NCI-H524 treated with DMSO at 0.1 percent for 48 hours (cell line): ENCODE results near the gene C16orf89.

Experiments used
- DNase-seq: peaks from one replicate; lab custom pipeline; 2025; lab: John Stamatoyannopoulos, UW

C16orf89 gene

DNA sequence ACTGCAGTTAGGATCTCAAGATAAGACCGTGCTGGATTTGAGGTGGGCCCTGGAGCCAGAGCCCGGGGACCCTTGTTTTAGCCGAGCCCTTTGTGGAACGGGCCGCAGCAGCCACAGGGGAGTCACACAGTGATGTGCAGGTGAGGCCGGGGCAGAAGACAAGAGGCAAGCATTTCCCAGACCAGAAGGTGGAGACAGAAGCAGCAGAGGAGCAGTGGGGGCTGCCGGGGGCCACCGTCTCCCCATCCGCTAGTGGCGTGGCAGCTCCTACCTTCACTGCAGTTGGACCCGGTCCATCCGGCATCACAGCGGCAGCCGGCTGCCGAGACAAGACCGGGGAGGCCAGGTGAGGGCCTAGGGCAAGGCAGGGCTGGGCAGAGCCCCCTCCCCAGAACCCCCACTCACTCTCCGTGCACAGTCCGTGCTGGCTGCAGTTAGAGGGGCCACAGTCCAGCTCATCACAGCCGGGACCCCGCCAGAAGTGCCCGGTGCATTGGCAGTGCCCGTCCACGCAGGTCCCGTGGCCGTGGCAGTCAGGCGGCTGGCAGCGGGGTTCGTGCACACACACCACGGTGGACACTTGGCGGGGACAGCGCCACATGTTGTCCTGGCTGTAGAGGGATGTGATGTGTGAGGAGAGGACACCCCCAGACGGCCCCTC is 38.1 kb downstream of the C16orf89 start:
- DNase-seq, result no peak

DNA sequence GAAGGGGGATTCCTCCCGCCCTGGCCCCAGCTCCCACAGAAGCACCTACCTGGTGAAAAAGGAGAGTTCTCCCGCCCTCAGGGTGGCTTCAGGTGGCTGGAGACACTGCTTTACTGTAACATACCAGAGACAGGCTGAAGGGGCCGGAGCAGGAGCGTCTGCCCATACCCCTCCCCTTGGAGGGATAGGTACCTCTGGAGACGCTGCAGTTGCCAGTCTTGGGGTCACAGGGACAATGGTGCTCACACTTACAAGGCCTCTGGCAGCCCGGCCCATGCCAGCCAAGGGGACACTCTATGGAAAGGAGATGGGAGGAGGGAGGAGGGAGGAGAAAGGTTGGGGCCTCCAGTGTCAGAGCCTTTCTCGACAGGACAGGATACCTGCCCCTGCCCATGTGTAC is 38.7 kb downstream of the C16orf89 start:
- DNase-seq, result no peak

DNA sequence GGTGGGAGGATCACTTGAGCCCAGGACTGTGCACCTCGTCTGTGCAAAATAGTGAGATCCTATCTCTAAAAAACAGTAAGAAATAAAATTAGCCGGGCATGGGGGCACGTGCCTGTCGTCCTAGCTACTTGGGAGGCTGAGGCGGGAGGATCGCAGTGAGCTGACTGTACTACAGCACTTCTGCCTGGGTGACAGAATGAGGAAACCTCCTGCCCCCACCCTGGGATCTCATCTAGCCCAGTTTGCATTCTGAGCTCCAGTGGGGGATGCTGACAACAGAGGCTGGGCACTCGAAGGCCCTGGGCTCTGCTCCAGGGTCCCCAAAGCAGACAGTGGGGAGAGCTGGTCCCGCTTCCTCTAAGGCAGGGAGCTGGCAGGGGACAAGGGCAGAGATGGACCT is 39.1 kb downstream of the C16orf89 start:
- DNase-seq, result no peak

DNA sequence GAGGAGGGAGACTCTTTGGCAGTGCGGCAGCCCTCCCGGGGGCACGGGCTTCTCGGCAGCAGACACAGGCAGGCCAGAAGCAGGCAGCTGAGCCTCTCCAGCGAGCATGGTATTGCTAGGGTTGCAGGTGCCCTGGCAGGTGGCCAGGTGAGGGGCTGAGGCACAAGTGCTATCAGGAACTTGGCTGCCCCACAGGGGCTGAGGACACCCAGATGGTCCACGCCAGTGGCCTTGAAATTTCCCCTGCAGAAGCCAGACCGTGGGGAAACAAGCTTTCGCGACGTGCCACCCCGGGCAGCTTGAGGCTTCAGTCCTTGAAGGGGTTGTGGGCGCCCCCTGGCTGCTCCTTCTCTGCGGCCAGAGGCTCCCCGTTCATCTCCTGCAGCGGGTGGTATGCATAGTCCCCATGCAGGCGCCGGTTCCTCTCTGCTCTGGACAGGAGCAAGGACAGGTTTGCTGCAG is 40.6 kb downstream of the C16orf89 start:
- DNase-seq, result no peak

DNA sequence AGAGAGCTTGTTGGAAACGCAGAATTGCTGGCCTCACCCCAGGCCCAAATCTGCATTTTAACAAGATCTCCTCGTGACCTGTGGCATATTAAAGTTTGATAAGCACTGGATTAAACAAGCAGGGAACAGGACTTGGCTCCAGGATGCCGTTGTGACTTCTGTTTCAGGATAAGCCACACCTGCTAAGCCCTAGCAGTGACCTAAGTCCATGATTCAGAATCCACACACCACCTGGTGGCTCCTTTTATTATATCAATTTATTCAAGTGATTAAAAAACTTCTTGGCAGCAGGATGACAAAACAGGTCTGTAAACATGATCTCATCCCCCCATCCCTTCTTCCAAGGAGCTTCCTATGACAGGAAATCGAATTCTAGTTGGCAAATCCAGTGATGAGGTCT is 41.1 kb downstream of the C16orf89 start:
- no peak for DNase-seq

DNA sequence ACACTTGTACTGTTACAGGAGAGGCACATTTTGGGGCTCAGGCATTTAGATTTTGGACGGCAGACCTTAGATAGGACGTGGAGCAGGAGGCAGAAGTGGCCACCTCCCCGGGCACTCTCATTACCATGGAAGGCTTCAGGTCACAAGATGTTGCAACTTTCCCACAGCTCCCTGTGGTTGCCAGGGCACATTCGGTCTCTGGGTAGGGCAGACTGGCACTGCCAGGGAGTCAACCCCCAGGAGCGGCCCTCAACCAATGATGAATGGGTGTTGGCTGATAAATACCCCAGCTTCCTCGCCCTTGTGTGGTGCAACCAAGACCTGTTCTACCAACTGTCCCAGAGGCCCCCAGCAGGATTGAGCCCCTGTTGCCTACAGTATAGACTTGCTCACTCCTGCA is 43.2 kb downstream of the C16orf89 start:
- DNase-seq, result no peak

DNA sequence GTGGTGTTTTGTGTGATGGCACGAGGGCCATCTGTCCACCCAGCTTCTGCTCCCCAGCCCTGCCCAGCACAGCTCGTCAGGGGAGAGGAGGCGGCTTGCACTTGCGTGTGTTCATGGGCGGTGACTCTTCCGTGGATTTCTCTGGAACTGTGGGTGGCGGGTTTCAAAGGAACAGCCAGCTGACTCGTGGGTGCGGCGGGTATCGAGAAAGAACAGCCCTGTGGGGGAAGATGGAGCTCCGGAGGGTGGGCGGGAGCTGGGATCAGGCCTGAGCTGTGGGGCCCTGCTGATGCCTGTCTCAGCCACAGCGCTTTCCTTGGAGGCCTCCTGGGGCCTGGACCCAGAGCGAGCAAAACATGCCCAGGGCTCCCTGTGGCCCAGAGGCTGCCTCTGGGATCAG is 45.2 kb downstream of the C16orf89 start:
- no peak for DNase-seq

DNA sequence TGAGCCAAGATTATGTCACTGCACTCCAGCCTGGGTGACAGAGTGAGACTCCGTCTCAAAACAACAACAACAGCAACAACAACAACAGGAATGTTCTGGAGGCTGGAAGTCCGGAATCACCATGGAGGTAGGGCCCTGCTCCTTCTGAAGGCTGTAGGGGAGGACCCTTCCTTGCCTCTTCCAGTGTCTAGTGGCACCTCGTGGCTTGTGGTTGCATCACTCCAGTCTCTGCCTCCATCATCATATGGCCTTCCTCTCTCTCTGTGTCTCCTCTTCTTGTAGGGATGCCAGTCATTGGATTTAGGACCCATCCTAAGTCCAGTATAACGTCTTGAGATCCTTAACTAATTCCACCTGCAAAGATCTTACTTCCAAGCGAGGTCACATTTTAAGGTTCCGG is 46.0 kb downstream of the C16orf89 start:
- DNase-seq, result no peak

DNA sequence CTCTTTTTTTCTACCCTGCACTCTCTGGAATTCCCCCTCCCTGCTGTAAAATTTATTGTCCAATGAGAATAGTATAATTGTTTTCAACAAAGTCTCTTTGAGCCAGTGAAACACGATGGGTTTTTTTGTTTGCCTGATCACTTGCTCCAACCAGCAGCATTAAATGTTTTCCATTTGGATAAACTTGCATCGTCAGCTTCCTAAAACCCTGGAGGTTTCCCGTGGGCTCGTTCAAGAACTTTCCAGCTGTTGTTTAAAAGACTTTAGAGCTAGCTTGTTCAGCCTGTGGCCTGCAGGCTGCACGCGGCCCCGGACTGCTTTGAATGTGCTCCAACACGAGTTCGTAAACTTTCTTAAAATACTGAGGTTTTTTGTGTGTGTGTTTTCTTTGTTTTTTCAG is 47.0 kb downstream of the C16orf89 start:
- DNase-seq, result no peak

DNA sequence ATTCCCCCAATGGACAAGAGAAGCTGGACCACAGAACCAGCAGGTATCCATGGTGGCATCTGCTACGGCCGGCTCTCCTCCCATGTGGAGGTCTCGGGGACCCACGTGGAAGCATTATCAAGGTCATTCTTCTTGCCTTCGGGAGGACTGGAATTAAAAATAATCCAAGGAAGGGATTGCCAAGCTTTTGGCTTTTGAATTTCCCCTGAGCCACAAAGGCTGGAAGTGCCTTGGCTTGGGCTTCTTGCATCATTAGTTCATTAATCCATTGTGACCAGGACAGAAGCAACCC is 48.1 kb downstream of the C16orf89 start:
- no peak for DNase-seq

DNA sequence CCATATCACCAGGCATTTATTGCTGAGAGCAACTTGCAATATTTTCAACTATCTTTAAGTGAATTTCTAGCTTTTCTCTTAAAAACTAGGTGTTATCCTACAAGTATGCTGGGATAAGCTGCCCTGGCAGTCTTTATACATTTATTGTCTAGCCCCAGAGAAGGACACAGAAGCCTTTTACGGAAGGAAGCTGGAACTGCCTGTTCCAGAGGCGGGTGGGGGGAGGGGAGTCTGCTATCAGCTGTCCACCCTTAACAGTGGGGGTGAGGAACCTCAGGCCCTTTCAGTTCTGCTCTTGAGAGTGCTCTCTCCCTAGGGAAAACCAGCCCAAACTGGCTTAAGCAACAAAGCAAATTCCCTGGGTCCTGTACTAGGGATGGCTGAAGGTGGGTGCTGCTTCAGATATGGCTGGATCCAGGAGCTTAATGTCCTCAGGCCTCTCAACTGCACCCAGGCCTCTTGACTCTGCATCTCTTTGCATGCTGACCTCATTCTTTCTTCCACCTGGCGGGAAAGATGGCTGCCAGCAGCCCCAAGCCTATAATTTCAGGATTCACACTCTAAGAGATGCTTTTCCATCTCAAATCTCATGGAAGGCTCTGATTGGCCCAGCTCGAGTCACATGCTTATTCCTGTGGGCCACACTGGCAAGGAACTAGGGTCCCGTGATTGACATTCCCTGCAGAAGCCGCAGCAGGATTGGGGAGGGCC is 48.6 kb downstream of the C16orf89 start:
- DNase-seq, result no peak

DNA sequence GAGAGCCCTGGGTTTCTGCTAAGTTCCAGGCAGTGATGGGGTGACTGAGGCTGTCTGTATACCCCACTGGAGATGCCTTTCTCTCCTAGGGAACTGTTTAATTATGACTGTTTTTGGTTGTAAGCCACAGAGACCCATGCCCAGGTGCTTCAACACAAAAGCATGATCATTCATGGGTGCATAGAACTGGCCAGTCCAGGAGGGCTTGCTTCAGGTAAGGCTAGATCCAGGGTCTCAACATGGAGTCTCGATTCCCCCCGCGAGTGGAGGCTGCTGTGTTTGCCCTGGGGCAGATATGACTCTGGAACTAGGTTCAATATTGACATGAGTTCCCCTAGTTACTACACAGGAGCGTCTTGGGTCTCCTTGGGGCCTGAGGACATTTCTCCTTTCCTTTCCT is 49.9 kb downstream of the C16orf89 start:
- DNase-seq, result no peak

DNA sequence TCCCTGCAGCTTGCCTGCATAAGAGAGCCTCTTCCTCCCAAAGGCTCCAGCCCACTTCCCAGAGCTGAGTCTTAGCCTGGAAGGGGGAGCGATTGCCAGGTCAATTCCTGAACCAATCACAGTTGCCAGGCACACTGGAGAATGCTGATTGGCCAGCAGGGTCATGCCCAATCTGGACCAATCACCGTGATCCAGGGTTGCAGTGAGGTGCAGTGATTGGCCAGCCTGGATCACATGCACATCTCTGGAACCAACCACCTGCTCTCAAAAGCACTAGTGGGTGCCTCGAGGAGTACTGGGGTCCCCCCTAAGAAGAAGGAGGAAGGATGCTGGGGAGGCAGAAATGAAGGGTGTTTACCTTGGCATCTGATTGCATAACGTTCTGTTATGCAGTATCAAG is 50.4 kb downstream of the C16orf89 start:
- DNase-seq, result no peak

DNA sequence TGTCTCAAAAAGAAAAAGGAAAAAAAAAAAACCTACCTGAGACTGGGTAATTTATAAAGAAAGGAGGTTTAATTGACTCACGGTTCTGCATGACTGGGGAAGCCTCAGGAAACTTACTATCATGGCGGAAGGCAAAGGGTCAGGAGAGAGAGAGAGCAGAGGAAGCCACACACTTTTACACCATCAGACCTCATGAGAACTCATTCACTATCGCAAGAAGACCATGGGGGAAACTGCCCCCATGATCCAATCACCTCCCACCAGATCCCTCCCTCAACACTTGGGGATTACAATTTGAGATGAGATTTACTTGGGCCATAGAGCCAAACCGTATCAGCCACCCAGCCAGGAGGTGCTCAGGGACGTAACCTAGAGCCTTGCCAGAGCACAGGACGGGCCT is 52.9 kb downstream of the C16orf89 start:
- no peak for DNase-seq

DNA sequence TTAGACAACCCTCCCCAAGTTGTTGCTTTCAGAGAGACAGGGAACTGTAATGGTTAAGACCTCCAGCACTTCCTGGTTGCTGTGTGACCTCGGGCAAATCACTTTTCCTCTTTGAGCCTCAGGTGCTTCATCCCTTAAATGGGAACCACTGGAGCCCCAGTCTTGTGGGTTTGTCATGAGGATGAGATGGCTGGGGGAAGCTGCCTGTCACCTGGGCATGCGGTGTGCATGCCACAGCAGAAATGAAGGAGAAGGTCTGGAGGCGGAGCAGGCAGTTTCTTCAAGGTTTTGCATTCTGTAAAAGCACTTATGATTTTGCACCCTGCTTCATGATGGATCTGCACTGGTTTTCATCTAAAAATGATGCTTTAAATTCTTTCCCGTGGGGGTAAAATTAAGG is 54.1 kb downstream of the C16orf89 start:
- no peak for DNase-seq

DNA sequence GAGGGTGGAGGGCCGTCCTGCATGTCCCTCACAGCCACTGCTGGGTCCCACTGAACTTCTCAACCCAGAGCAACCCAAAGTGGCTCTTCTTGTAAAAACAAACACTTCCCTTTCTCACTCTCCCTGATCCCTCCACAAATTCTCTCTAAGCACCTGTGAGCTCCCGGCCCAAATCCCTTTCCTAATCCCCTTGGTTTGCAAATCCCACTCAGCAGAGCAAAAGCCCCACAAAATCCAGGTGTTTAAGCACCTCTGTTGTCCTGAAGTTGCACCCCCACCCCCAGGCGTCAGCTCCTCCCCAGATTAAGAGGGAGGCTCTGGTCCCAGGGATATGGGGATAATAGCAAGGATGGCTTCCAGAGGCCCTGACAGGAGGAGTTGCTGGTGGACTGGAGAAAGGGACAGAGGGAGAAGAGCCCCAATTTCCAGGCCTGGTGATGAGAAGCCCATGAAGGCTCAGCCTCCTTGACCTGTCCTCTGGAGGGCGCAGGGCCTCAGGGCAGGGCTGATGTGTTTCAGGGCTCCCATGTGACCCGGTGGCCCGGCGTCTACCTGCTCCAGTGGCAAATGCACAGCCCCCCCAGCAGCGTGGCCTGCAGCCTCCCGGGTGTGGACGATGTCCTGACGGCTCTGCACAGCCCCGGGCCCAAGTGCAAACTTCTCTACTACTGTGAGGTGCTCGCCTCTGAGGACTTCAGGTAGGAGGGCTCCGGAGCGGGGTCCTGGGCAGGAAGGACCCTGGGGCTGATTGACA is 55.0 kb downstream of the C16orf89 start:
- DNase-seq, result no peak

DNA sequence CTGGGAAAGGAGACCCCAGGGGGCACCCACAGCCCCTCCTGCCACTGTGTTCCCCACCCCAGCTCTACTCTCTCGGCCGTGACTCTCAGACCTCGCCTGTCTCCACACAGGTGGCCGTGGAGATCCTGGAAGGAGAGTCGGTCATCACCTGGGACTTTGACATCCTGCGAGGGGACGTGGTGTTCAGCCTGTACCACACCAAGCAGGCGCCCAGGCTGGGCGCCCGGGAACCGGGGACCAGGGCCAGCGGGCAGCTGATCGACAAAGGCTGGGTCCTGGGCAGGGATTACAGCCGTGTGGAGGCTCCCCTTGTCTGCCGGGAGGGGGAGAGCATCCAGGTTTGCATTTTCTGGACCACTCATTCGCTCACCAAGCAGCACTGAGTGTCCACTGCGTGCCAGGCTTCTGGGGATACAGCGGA is 57.4 kb downstream of the C16orf89 start:
- no peak for DNase-seq

DNA sequence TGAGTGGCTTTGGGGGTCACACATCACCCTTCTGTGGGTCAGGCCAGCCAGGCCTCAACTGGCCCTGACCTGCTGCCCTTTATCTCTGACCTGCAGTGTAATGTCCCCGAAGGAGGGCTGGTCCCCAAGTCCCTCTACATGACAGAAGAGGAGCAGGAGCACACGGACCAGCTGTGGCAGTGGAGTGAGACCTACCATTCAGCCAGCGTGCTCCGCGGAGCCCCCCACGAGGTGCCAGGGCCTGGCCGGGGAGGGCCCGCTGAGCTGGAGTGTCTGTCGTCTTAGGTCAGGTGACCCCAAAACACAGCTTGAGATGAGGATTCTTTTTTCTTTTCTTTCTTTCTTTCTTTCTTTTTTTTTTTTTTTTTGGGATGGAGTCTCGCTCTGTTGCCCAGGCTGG is 58.5 kb downstream of the C16orf89 start:
- DNase-seq, result no peak

DNA sequence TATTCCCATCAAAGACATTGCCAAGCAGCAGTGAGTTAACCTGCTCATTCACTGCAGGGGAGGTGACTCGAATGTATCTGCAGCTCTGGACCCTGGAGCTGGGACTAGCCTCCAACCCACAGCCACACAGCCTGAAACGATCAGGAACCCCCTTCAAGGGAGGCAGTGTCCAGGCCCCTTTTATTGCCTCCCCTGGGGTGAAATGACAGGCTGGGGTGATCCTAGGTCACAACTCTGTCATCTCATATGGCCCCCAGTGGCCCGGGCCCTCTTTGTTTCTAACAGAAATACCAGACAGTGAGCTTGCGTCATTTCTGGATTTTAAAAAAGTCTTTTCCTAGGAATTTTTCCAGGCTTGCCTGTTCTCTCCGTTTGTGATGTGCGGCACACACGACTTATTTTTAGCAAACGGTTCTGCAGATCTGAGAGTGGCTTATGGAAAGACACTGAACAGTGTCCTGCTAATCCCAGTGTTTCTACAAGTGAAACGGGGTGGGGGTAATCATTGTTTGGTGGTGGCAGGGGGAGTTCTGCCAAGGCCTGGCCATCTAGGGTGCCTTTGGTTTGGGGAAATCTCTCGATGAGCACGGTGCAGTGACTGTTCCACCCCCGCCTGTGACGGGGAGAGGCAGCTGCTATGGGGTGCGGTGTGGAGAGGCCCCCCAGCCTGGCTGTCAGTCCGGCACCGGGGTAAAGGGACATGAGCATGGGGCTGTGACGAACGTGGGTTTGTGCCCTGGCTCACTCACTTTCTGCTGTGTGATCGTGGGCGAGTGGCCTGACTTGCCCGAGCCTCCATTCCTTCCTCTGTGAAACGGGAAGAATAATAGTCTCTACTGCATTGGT is 59.2 kb downstream of the C16orf89 start:
- no peak for DNase-seq

DNA sequence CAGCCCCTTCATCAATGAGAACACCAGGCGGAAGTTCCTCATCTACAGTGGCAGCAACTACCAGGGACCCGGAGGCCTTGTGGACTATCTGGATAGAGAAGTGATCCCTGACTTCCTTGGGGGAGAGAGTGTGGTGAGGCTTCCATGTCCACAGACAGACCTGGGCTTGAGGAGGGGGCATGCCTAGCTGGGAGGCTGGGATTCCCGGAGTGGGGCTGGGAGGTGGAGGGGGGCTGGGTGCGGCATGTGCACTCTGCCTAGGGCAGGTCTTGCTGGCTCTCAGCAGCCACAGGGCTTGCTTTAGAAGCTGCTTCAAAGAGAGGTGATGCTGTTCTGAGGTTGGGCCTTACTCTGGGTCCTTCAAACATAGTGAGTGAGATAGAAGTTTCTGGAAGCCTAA is 59.8 kb downstream of the C16orf89 start:
- DNase-seq, result no peak

DNA sequence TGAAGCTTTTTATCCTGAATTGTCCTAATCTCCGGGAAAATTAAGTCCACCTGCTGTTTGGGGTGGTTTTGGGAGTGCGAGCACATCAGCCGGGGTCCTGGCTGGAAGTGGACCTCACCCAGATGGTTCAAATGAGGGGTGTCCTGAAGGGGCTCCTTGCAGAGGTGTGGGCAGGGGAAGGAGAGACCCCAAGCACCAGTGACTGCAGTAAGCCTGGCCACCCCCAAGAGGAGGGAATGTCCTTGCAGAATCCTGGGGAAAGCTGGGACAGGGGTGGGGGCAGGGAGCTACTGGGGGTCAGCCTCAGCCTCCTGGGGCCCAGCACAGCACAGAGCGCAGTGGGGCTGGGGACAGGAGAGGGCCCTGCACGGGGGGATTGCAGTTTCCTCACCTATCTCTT is 61.4 kb downstream of the C16orf89 start:
- no peak for DNase-seq

DNA sequence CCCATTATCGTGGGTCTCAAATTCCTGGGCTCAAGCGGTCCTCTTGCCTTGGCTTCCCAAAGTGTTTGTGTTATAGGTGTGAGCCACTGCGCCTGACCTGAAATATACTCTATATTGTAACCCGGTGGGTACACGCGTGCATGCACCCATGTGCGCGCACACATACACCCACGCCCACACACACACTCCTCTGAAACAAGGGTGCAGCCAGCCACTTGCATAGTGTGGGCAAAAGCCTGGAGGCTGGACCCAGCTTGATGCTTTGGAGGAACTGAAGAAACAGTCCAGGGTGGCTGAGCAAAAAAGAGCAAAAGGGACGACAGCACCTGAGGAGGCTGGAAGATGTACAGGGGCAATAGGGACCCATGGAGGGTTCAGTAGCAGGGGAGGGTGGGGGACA is 61.9 kb downstream of the C16orf89 start:
- no peak for DNase-seq

DNA sequence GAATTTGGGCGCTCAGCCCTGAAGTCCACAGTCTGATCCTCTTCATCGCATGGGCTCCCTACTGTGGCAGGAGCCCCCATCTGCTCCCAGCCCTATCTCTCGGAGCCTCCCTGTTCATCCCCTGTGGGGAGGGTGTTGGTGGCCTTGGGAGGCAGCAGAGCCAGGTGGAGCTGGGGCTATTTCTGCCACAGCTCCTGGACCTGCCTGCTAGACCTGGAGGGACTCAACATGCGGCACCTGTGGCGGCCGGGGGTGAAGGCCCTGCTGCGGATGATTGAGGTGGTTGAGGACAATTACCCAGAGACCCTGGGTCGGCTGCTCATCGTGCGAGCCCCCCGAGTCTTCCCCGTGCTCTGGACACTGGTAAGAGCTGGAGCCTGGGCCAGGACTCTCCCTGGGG is 62.5 kb downstream of the C16orf89 start:
- no peak for DNase-seq
